Ectodermal cell (in vitro differentiated cells): ENCODE measurements around the gene BCAS1.

Source experiments
- H3K27ac ChIP-seq: 2 replicates; pipeline ENCODE4 v1.7.0; 2013; ENCODE audit warnings: mild to moderate bottlenecking, low read depth, low read length; ENCODE audit not compliant: insufficient read depth, poor library complexity, severe bottlenecking
- H3K27me3 ChIP-seq: 2 replicates; pipeline ENCODE4 v1.7.0; 2013; ENCODE audit warnings: mild to moderate bottlenecking, low read length; ENCODE audit not compliant: insufficient read depth, control insufficient read depth, poor library complexity, severe bottlenecking
- H3K36me3 ChIP-seq: one replicate; pipeline ENCODE4 v1.7.0; 2013; ENCODE audit warnings: low read length; ENCODE audit not compliant: control insufficient read depth, insufficient read depth
- H3K4me1 ChIP-seq: one replicate; pipeline ENCODE4 v1.7.0; 2013; ENCODE audit warnings: low read length; ENCODE audit not compliant: control insufficient read depth, insufficient read depth
- H3K4me3 ChIP-seq: 2 replicates; pipeline ENCODE4 v1.7.0; 2013; ENCODE audit warnings: low read depth, low read length, control low read depth; ENCODE audit not compliant: insufficient read depth
- H3K9me3 ChIP-seq: 2 replicates; pipeline ENCODE4 v1.7.0; 2013; ENCODE audit warnings: mild to moderate bottlenecking, low read length, moderate library complexity; ENCODE audit not compliant: control insufficient read depth
- WGBS, 2 experiments: methylation state at CpG; one replicate each; pipeline ENCODE4 v1.1.7; 2013; ENCODE audit warnings: missing lambda C conversion rate in 2 of 2; 5-methylcytosine and 5-hydroxymethylcytosine counted together

Gene BCAS1

DNA sequence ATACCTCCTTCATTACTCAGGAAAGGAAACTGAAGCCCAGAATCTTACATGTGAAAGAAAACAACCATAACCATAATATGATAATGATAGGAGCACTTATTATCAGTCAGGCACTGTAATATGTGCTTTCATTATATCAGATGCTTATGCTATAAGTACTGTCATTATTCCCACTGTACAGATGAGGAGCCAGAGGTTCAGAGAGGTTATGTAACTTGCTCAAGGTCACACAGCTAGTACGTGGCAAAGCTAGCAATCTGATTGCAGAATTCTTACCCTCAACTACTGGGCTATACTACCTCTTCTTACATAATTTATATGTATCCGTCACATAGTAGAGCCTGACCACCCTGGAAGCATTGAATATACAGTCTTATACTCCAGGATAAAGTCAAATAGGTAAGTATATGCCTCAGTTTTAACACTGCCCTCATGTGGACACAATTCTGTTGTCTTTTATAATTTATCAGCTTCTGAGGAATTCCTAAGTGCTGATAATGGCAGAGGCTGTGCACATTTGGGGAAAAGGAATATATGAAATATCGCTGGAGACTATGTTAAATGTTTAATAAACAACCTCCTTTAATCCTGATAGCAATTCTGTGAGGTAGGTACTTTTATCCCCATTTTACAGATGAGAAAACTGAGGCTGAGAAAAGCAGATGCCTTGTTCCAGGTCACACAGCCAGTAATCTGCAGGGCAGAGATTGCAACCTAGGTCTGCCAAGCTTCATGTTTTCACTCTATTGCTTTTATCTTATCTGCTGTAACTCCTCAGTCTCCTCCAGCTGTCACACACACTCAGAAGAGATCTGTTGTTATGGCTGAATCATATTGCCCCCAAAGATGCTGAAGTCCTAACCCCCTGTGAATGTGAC, 13.4 kb downstream of the BCAS1 start:
- no peaks in the 10 kb centered on the region for H3K27me3 ChIP-seq
- WGBS, 2 experiments = 92 to 98% methylated on average over 2 to 3 of the region's 3 CpGs
- H3K27ac ChIP-seq = no peak overlapping the region
- no peaks in the 10 kb centered on the region for H3K4me1 ChIP-seq
- H3K9me3 ChIP-seq = no peaks in the 10 kb centered on the region
- H3K36me3 ChIP-seq = no peaks in the 10 kb centered on the region
- no peak overlapping the region for H3K4me3 ChIP-seq

DNA sequence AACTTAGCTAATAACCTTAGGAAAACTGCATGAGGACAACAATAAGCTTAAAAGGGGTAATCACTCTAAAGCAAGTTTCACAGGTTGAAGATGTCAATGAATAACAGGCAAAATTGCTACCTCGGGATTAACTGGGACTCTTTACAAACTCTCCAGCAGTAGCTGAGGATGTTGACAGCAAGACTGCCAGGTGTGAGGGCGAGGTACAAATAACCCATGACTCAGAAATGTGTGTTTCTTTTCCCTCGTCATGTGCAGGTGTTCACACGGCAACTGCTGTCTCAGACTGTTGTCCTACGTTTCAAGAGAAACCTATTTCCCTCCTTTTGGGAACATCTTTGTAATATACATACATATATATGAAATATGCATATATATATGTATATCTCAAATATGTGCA, 15.9 kb downstream of the BCAS1 start:
- H3K27ac ChIP-seq = no peak overlapping the region
- 88 to 93% methylated on average over 5 of the region's 5 CpGs for WGBS, 2 experiments

DNA sequence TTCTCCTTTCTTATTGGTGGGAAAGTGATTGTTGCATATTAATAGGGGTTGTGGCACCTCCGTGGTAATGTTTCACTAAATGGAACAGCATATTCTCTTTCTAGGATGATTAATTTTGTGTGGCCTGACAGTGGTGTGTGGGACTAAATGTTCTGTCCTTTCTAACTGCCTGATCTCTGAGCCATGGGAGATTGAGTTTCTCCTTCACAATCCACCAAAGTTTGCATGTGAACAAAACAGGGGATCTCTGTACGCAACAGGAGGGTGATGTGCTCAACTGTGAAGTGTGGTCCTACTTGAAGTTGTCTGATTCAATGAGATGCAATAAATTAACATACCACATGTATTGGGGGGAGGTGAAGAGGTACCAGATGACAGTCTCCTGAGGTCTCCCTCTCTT, 19.3 kb downstream of the BCAS1 start:
- 69 to 81% methylated on average over 1 to 2 of the region's 2 CpGs for WGBS, 2 experiments
- Histone ChIP-seq H3K27ac (no peak overlapping the region), H3K4me3 (no peak overlapping the region), H3K9me3 (no peaks in the 10 kb centered on the region), H3K4me1 (no peaks in the 10 kb centered on the region), H3K27me3 (no peaks in the 10 kb centered on the region), H3K36me3 (no peaks in the 10 kb centered on the region)

More for the DNA sequence above, 15.9 kb downstream of the BCAS1 start:
- no peaks in the 10 kb centered on the region for H3K4me1 ChIP-seq
- no peaks in the 10 kb centered on the region for H3K36me3 ChIP-seq
- H3K4me3 ChIP-seq = no peak overlapping the region
- H3K9me3 ChIP-seq = no peaks in the 10 kb centered on the region
- no peaks in the 10 kb centered on the region for H3K27me3 ChIP-seq

DNA sequence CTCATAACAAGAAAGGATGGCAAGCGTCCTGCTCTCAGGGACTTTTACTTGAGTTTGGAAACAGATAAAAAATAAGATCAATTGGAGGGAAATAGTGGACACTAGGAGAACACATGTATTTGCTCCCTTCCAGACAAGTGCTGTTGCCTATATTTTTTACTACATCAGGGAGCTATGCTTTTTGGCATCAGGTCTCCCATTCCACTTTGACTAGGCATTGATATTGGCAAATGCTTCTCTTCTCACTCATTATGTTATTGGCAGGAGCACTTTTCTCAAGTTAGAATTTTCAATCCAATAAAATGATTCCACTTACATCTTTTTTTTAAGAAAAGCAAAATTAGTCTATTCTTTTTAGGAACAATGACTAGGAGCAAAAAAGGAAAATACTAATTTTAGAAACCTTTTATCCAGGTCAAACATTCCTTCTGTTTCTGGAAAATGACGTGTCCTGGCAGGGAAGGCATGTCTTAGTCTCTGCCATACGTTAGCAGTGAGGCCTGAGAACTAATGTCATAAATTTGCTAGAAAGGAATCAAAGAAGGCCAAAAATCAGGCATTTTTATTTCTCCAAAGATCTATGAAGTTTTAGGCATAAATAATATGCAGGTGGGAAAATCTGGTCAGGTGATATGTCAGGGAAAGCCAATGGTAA, 21.4 kb downstream of the BCAS1 start:
- Histone ChIP-seq H3K4me1 (no peaks in the 10 kb centered on the region), H3K4me3 (no peak overlapping the region), H3K27me3 (no peaks in the 10 kb centered on the region), H3K9me3 (no peaks in the 10 kb centered on the region), H3K36me3 (no peaks in the 10 kb centered on the region), H3K27ac (no peak overlapping the region)
- WGBS, 2 experiments = 96 to 97% methylated on average over 3 of the region's 3 CpGs

DNA sequence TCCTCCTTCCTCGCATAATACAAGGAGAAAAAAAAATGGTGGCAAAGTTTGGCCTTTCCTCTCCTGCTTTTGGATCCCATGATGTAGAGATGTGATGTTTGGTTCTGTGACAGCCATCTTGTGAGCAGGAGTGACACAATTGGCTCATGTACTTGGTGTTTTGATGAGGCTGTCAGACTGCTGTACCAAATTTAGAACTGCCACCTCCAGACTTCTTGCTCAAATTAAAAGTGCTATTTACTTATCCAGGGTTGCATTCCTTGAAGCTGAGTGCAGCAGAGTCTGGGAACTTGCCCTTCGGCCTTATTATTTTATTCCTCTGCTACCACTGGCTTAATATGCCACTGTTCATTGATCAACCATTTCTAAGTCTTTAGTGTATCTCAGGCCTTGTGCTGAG, 21.9 kb downstream of the BCAS1 start:
- Histone ChIP-seq H3K36me3 (no peaks in the 10 kb centered on the region), H3K27ac (no peak overlapping the region), H3K27me3 (no peaks in the 10 kb centered on the region), H3K4me3 (no peak overlapping the region), H3K4me1 (no peaks in the 10 kb centered on the region), H3K9me3 (no peaks in the 10 kb centered on the region)
- 93 to 94% methylated on average over 2 of the region's 2 CpGs for WGBS, 2 experiments

DNA sequence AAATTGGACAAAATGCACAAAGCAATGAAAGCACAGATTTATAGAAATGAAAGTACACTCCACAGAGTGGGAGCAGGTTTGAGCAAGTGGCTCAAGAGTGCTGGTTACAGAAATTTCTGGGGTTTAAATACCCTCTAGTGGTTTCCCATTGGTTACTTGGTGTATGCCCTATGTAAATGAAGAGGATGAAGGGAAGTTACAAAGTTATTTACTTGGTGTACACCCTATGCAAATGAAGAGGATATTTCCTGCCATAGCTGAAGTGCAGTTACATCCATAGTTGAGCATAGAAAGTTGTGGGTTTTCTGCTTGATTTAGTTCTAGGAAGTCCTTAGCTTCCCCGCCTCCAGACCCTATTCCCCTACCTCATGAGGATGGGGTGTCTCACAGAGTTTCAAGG, 22.7 kb downstream of the BCAS1 start:
- 90 to 100% methylated on average over 1 of the region's 1 CpG for WGBS, 2 experiments
- no peak overlapping the region for H3K4me3 ChIP-seq

DNA sequence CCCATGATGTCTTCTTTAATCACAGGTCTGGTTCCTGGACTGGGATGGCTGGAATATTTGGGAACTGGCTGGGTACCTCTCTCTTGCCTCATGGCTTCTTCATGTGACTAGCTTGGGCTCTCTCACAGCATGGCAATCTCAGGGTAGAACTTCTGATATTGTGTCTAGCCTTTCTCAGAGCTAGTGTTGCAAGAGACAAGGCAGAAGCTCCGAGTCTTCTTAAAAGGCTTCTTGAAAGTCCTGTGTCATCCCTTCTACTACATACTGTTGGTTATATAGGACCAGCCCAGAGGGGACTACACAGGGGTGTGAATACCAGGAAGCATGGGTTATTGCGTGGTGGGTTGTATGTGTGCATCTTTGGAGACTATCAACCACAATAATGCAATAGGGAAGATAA, 23.3 kb downstream of the BCAS1 start:
- Histone ChIP-seq H3K36me3 (no peaks in the 10 kb centered on the region), H3K4me1 (no peaks in the 10 kb centered on the region), H3K27me3 (no peaks in the 10 kb centered on the region), H3K9me3 (no peaks in the 10 kb centered on the region), H3K27ac (no peak overlapping the region), H3K4me3 (no peak overlapping the region)
- WGBS, 2 experiments = 78 to 94% methylated on average over 1 to 2 of the region's 2 CpGs

More for the DNA sequence above, 22.7 kb downstream of the BCAS1 start:
- H3K9me3 ChIP-seq = no peaks in the 10 kb centered on the region
- no peaks in the 10 kb centered on the region for H3K36me3 ChIP-seq
- H3K27ac ChIP-seq = no peak overlapping the region
- H3K4me1 ChIP-seq = no peaks in the 10 kb centered on the region
- no peaks in the 10 kb centered on the region for H3K27me3 ChIP-seq

DNA sequence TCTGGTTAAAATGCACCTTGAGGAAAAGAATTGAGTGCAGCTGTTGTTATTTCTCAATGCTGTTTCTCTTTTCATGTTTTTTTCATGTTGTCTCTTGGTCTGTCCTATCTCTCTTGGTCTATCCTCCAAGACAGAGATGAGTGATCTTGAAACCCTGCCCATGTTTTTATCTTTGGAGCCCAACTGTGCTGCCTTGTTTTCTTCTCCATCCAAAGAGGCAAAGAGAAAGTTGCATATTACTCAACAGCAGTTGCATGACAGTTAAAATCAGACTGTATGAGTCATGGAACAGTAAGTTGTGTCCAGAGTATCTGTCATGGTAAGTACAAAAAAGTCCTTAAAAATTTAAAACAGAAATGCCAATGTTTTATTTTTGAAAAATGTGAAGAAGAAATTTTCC, 26.2 kb downstream of the BCAS1 start:
- no peaks in the 10 kb centered on the region for H3K4me1 ChIP-seq
- H3K27me3 ChIP-seq = no peaks in the 10 kb centered on the region
- H3K4me3 ChIP-seq = no peak overlapping the region
- no peaks in the 10 kb centered on the region for H3K9me3 ChIP-seq
- no peak overlapping the region for H3K27ac ChIP-seq
- no peaks in the 10 kb centered on the region for H3K36me3 ChIP-seq

DNA sequence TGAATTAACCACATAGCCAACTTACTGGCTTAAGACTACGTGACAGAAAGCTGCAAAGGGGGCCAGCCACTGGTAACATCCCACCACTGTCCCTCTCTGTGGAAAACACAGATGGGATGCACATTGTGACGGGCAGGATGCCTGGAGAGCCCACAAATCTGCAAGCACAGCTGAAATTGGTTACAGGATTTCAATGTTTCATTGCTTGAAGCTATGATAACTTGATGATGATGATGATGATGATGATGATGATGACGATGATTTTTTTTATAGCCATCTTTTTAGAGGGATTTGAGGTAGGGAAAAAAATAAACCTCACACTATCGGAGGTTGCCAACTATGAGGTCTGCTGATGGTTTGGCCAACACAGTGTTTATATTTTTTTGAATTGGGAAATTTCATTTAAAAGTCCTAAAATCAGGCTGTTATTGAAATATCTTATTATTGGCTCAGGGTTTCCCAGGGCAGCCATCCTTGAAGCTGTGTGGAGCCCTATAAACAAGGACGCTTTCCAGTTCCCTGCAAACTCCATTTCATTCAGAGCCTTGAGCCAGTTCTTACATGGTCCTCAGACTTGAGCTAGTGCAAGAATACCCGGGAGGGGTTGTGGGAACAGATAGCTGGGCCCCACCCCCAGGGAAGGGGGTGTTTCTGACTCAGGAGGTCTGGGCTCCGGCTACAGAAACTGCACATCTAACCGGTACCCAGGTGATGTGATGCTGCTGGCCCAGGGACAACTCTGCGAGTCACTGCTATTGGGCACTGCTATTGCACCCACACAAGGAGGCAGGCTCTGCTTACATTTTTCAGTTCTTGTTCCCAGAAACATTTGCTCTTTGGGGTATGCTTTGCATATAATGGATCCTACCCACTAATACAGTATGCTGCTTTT, 27.1 kb downstream of the BCAS1 start:
- H3K36me3 ChIP-seq = no peaks in the 10 kb centered on the region
- H3K4me1 ChIP-seq = no peaks in the 10 kb centered on the region
- no peak overlapping the region for H3K4me3 ChIP-seq
- no peaks in the 10 kb centered on the region for H3K9me3 ChIP-seq
- H3K27me3 ChIP-seq = no peaks in the 10 kb centered on the region
- no peak overlapping the region for H3K27ac ChIP-seq
- WGBS, 2 experiments = 84 to 91% methylated on average over 9 of the region's 9 CpGs

DNA sequence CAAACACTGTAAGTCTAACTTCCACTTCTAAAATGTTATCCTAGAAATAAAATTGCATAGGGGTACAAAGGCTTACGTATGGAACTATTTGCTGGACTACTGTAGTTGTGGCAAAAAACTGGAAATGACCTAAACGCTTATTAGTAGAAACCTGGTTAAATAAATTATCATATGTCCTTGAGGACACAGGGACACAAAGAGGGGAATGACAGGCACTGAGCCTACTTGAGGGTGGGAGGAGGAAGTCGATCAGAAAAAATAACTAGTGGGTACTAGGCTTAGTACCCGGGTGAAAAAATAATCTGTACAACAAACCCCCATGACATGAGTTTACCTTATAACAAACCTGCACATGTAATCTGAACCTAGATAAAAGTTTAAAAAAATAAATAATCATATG, 28.4 kb downstream of the BCAS1 start:
- no peaks in the 10 kb centered on the region for H3K27me3 ChIP-seq
- H3K27ac ChIP-seq = no peak overlapping the region
- H3K9me3 ChIP-seq = no peaks in the 10 kb centered on the region
- no peaks in the 10 kb centered on the region for H3K36me3 ChIP-seq
- 95 to 99% methylated on average over 3 to 4 of the region's 4 CpGs for WGBS, 2 experiments
- H3K4me3 ChIP-seq = no peak overlapping the region
- H3K4me1 ChIP-seq = no peaks in the 10 kb centered on the region
